Esophagus squamous epithelium (tissue), 5 donors: ENCODE results near the gene PKM. TPM values are rescaled to one million over a fixed set of nuclear protein-coding genes. Genes with fewer than 3 reads are reported as not detected.

Source experiments
- DNase-seq: peaks from one replicate; lab custom pipeline; 2025; lab: John Stamatoyannopoulos, UW
- H3K27ac ChIP-seq, 4 donors: fragments of 200-600 bp; sonication (generic); one replicate each; pipeline ENCODE4 v1.5.1; 2016 to 2019; ENCODE audit warnings: mild to moderate bottlenecking in 1 of 4
- H3K27me3 ChIP-seq, 4 donors: fragments of 200-600 bp; sonication (generic); 1 replicate in 3 of 4; 2 replicates in 1 of 4; pipeline versions ENCODE4 v1.5.1 to v1.6.0; 2017 to 2021; ENCODE audit warnings: antibody characterized with exemption in 1 of 4
- H3K36me3 ChIP-seq, 3 donors: fragments of 200-600 bp; sonication (generic); one replicate each; pipeline ENCODE4 v1.5.1; 2016 to 2019
- H3K4me1 ChIP-seq, 3 donors: fragments of 200-600 bp; sonication (generic); one replicate each; pipeline ENCODE4 v1.5.1; 2017 to 2019
- H3K4me3 ChIP-seq, 4 donors: fragments of 200-600 bp; sonication (generic); 1 replicate in 3 of 4; 2 replicates in 1 of 4; pipeline ENCODE4 v1.5.1; 2016 to 2019; ENCODE audit warnings: mild to moderate bottlenecking in 2 of 4, moderate library complexity in 1 of 4
- H3K9me3 ChIP-seq, 3 donors: fragments of 200-600 bp; sonication (generic); one replicate each; pipeline ENCODE4 v1.5.1; 2016 to 2019
- CTCF ChIP-seq, 6 experiments: fragments of 450-650 bp in 4 of 6; fragments of 200-600 bp in 2 of 6; sonication (generic) in 2 of 6; IDR thresholded peaks; one replicate each; pipeline ENCODE4 v1.5.1; 2016 to 2019; ENCODE audit warnings: antibody characterized with exemption in 6 of 6, mild to moderate bottlenecking in 4 of 6, moderate library complexity in 4 of 6
- POLR2A ChIP-seq, 4 donors: fragments of 450-650 bp; IDR thresholded peaks; one replicate each; pipeline ENCODE4 v1.6.1; 2017; ENCODE audit warnings: antibody characterized with exemption in 4 of 4, mild to moderate bottlenecking in 4 of 4, moderate library complexity in 3 of 4
- WGBS, 2 donors: methylation state at CpG; one replicate each; pipeline ENCODE4 v1.1.5; 2018; 5-methylcytosine and 5-hydroxymethylcytosine counted together
- intact Hi-C: fragments of 100-400 bp; cut with DNase I; formaldehyde crosslinking; loops from one replicate; pipeline ENCODE4 v1.15.0; 2022
- total RNA-seq, 4 donors: library from RNA; depleted of rRNA; stranded (reverse); fragments of >200 nt; gene quantifications; one replicate each; pipeline ENCODE4 v1.1.0, GENCODE V29; 2016
- donor health status: DM: yes; HTN: yes; CAD: no.

The PKM gene
- total RNA-seq, 4 donors from 2014 or later: 504 to 1,134 (median 964) TPM

- Histone ChIP-seq H3K27me3 (no peaks in the 10 kb centered on the region), H3K4me1 (no peaks in the 10 kb centered on the region), H3K36me3 (no peaks in the 10 kb centered on the region), H3K27ac (no peak overlapping the region), H3K9me3 (no peaks in the 10 kb centered on the region), H3K4me3 (no peak overlapping the region)
- intact Hi-C loops: no loop called here
- no peak for DNase-seq
- no peak for TF ChIP-seq POLR2A (IDR thresholded peaks at IDR 0.05)
- TF ChIP-seq CTCF (IDR thresholded peaks at IDR 0.05): no peak
- 41 to 50% methylated on average over 1 to 2 of the region's 4 CpGs for WGBS, 2 donors
These were observed 62.2 kb downstream of the PKM start for GRCh38 chr15:72168808-72169190.

- intact Hi-C loops: no loop called here
- Histone ChIP-seq H3K4me3 (no peak overlapping the region), H3K36me3 (no peaks in the 10 kb centered on the region), H3K27me3 (no peaks in the 10 kb centered on the region), H3K9me3 (no peaks in the 10 kb centered on the region), H3K4me1 (no peaks in the 10 kb centered on the region), H3K27ac (no peak overlapping the region)
- WGBS, 2 donors: 36 to 48% methylated on average over 2 to 6 of the region's 7 CpGs
- no peak for DNase-seq
- TF ChIP-seq CTCF (IDR thresholded peaks at IDR 0.05) (no peak), POLR2A (IDR thresholded peaks at IDR 0.05) (no peak)
These were observed 62.7 kb downstream of the PKM start for GRCh38 chr15:72168131-72168807.

- Histone ChIP-seq H3K4me3 (no peak overlapping the region), H3K4me1 (no peaks in the 10 kb centered on the region), H3K27ac (no peak overlapping the region), H3K9me3 (no peaks in the 10 kb centered on the region), H3K27me3 (no peaks in the 10 kb centered on the region), H3K36me3 (no peaks in the 10 kb centered on the region)
- no peak for DNase-seq
- TF ChIP-seq POLR2A (IDR thresholded peaks at IDR 0.05) (no peak), CTCF (IDR thresholded peaks at IDR 0.05) (no peak)
- intact Hi-C loops: no loop called here
- WGBS, 2 donors: 65 to 80% methylated on average over 1 to 2 of the region's 6 CpGs
These were observed 63.5 kb downstream of the PKM start for GRCh38 chr15:72167445-72167844.

- H3K36me3 ChIP-seq: no peaks in the 10 kb centered on the region
- TF ChIP-seq POLR2A (IDR thresholded peaks at IDR 0.05) (no peak), CTCF (IDR thresholded peaks at IDR 0.05) (no peak)
- H3K27me3 ChIP-seq: no peaks in the 10 kb centered on the region
- intact Hi-C loops: no loop called here
- H3K9me3 ChIP-seq: no peaks in the 10 kb centered on the region
- 92 to 100% methylated on average over 2 to 4 of the region's 5 CpGs for WGBS, 2 donors
- no peaks in the 10 kb centered on the region for H3K4me1 ChIP-seq
- no peak overlapping the region for H3K27ac ChIP-seq
- no peak overlapping the region for H3K4me3 ChIP-seq
- no peak for DNase-seq
These were observed 64.1 kb downstream of the PKM start for GRCh38 chr15:72166716-72167417.

GRCh38 chr15:72163719-72164118 lies 67.3 kb downstream of the PKM start:
- Histone ChIP-seq H3K27ac (no peak overlapping the region), H3K27me3 (no peaks in the 10 kb centered on the region), H3K4me1 (no peaks in the 10 kb centered on the region), H3K4me3 (no peak overlapping the region), H3K36me3 (no peaks in the 10 kb centered on the region), H3K9me3 (no peaks in the 10 kb centered on the region)
- no peak for DNase-seq
- WGBS, 2 donors: 78 to 80% methylated on average over 2 to 3 of the region's 4 CpGs
- TF ChIP-seq CTCF (IDR thresholded peaks at IDR 0.05) (no peak), POLR2A (IDR thresholded peaks at IDR 0.05) (no peak)
- intact Hi-C loops: no loop called here
